IMR-90 (cell line): ENCODE data around the gene SOX5. TPM values are rescaled to one million over a fixed set of nuclear protein-coding genes. Genes with fewer than 3 reads are reported as not detected.

ENCODE experiments used
- ATAC-seq: fragments of 200-7000 bp; cut with Tn5 transposase; 2 replicates; pipeline ENCODE4 v1.9.1; 2020; ENCODE audit warnings: low read depth, mild to moderate bottlenecking, moderate library complexity
- BruUV-seq: library from RNA; stranded (reverse); fragments of 400-500 nt; replicated peaks from 2 replicates; lab custom pipeline; 2021; lab: Mats Ljungman, UMichigan
- CTCF ChIA-PET: fragments of 300-600 bp; formaldehyde crosslinking; extraction: SDS; loops from one replicate; lab custom pipeline; 2021; ENCODE audit warnings: antibody characterized with exemption; lab: Yijun Ruan, JAX
- POLR2A ChIA-PET: fragments of 300-600 bp; sonication (Branson Sonifier 250); formaldehyde crosslinking; loops from one replicate; lab custom pipeline; 2022; ENCODE audit warnings: antibody characterized with exemption; ENCODE audit not compliant: unreplicated experiment; lab: Charles Lee
- DNase-seq: peaks from one replicate; pipeline ENCODE4 v3.0.0; 2013
- H2AFZ ChIP-seq: replicated peaks from 2 replicates; pipeline ENCODE3; 2013; ENCODE audit warnings: low read length, mild to moderate bottlenecking; ENCODE audit not compliant: poor library complexity
- H2AK5ac ChIP-seq: 2 replicates; pipeline ENCODE4 v1.6.1; 2013; ENCODE audit warnings: low read depth, low read length, inconsistent platforms
- H2AK9ac ChIP-seq: replicated peaks from 2 replicates; pipeline ENCODE3; 2013; ENCODE audit warnings: mild to moderate bottlenecking, low read depth, low read length, moderate library complexity; ENCODE audit not compliant: poor library complexity
- H2BK120ac ChIP-seq: 2 replicates; pipeline ENCODE4 v1.6.1; 2013; ENCODE audit warnings: low read depth, low read length, inconsistent platforms
- H2BK15ac ChIP-seq: 3 replicates; pipeline ENCODE4 v1.6.1; 2013; ENCODE audit warnings: low read depth, low read length, inconsistent platforms
- H2BK20ac ChIP-seq: 2 replicates; pipeline ENCODE4 v1.6.1; 2013; ENCODE audit warnings: low read depth, mild to moderate bottlenecking, inconsistent platforms, low read length, moderate library complexity
- H2BK5ac ChIP-seq: 2 replicates; pipeline ENCODE4 v1.6.1; 2013; ENCODE audit warnings: mild to moderate bottlenecking, low read depth, low read length, inconsistent platforms; ENCODE audit not compliant: poor library complexity, severe bottlenecking
- H3K14ac ChIP-seq: replicated peaks from 2 replicates; pipeline ENCODE4 v1.6.1; 2013; ENCODE audit warnings: low read depth, low read length, inconsistent platforms
- H3K18ac ChIP-seq: 2 replicates; pipeline ENCODE4 v1.6.1; 2013; ENCODE audit warnings: low read depth, low read length, control low read depth
- H3K23ac ChIP-seq: 2 replicates; pipeline ENCODE4 v1.6.1; 2013; ENCODE audit warnings: low read depth, low read length, inconsistent platforms
- H3K27ac ChIP-seq: 2 replicates; pipeline ENCODE4 v1.5.1; 2013; ENCODE audit warnings: mild to moderate bottlenecking, control low read depth, low read length; ENCODE audit not compliant: insufficient read depth
- H3K27me3 ChIP-seq: 2 replicates; pipeline ENCODE4 v1.6.1; 2013; ENCODE audit warnings: low read length; ENCODE audit not compliant: control insufficient read depth, insufficient read depth
- H3K36me3 ChIP-seq: 2 replicates; pipeline ENCODE4 v1.6.1; 2013; ENCODE audit warnings: low read length, mixed read lengths; ENCODE audit not compliant: control insufficient read depth, insufficient read depth
- H3K4ac ChIP-seq: 2 replicates; pipeline ENCODE4 v1.6.1; 2013; ENCODE audit warnings: low read depth, low read length, inconsistent platforms
- H3K4me1 ChIP-seq: 2 replicates; pipeline ENCODE4 v1.6.1; 2013; ENCODE audit warnings: low read length, mixed read lengths; ENCODE audit not compliant: control insufficient read depth, insufficient read depth
- H3K4me2 ChIP-seq: 2 replicates; pipeline ENCODE4 v1.6.1; 2013; ENCODE audit warnings: low read depth, mild to moderate bottlenecking, control low read depth, low read length, moderate library complexity
- H3K4me3 ChIP-seq: 2 replicates; pipeline ENCODE4 v1.5.1; 2013; ENCODE audit warnings: low read depth, mild to moderate bottlenecking, control low read depth, low read length, moderate library complexity; ENCODE audit not compliant: insufficient read depth
- H3K56ac ChIP-seq: 2 replicates; pipeline ENCODE4 v1.6.1; 2013; ENCODE audit warnings: low read length, inconsistent platforms; ENCODE audit not compliant: insufficient read depth; ENCODE audit errors: extremely low read depth
- H3K79me1 ChIP-seq, 2 experiments: 2 replicates each; pipeline ENCODE4 v1.6.1; 2013; ENCODE audit warnings: low read length in 2 of 2, inconsistent platforms in 1 of 2, low read depth in 1 of 2
- H3K9ac ChIP-seq: 2 replicates; pipeline ENCODE4 v1.6.1; 2013; ENCODE audit warnings: low read depth, low read length, control low read depth
- H3K9me1 ChIP-seq: 2 replicates; pipeline ENCODE4 v1.6.1; 2013; ENCODE audit warnings: low read length, inconsistent platforms; ENCODE audit not compliant: insufficient read depth
- H3K9me3 ChIP-seq: 2 replicates; pipeline ENCODE4 v1.6.1; 2013; ENCODE audit warnings: low read length; ENCODE audit not compliant: control insufficient read depth, insufficient read depth
- H4K20me1 ChIP-seq: 2 replicates; pipeline ENCODE4 v1.6.1; 2013; ENCODE audit warnings: low read length, inconsistent platforms; ENCODE audit not compliant: insufficient read depth
- H4K5ac ChIP-seq: 2 replicates; pipeline ENCODE4 v1.6.1; 2013; ENCODE audit warnings: mild to moderate bottlenecking, low read depth, low read length, control low read depth
- H4K8ac ChIP-seq, 2 experiments: 2 replicates each; pipeline ENCODE4 v1.6.1; 2013; ENCODE audit warnings: low read depth in 2 of 2, low read length in 2 of 2, control low read depth in 1 of 2, inconsistent platforms in 1 of 2
- H4K91ac ChIP-seq: 2 replicates; pipeline ENCODE4 v1.6.1; 2013; ENCODE audit warnings: low read depth, low read length, inconsistent platforms; ENCODE audit not compliant: insufficient read depth
- BHLHE40 ChIP-seq: fragments of 150-350 bp; IDR thresholded peaks from 2 replicates; pipeline ENCODE4 v1.6.1; 2016; ENCODE audit warnings: mild to moderate bottlenecking, low read depth, low read length
- CEBPB ChIP-seq: IDR thresholded peaks from 2 replicates; pipeline ENCODE4 v1.6.1; 2012; ENCODE audit warnings: low read depth, low read length, improper control_type of control experiment
- CHD1 ChIP-seq: IDR thresholded peaks from 2 replicates; pipeline ENCODE4 v1.6.1; 2012; ENCODE audit warnings: low read depth, low read length, improper control_type of control experiment
- ELK1 ChIP-seq: fragments of 150-350 bp; IDR thresholded peaks from 2 replicates; pipeline ENCODE4 v1.6.1; 2016; ENCODE audit warnings: low read depth, mild to moderate bottlenecking, low read length, moderate library complexity, borderline replicate concordance
- FOS ChIP-seq: fragments of 150-350 bp; IDR thresholded peaks from 2 replicates; pipeline ENCODE4 v1.6.1; 2016; ENCODE audit warnings: low read depth, low read length
- MAFK ChIP-seq: IDR thresholded peaks from 2 replicates; pipeline ENCODE4 v1.6.1; 2012; ENCODE audit warnings: low read depth, low read length, improper control_type of control experiment
- MAZ ChIP-seq: IDR thresholded peaks from 2 replicates; pipeline ENCODE4 v1.6.1; 2012; ENCODE audit warnings: low read depth, mild to moderate bottlenecking, low read length, improper control_type of control experiment, moderate library complexity, borderline replicate concordance
- MXI1 ChIP-seq: IDR thresholded peaks from 2 replicates; pipeline ENCODE4 v1.6.1; 2012; ENCODE audit warnings: low read depth, mild to moderate bottlenecking, low read length, moderate library complexity, borderline replicate concordance
- NFE2L2 ChIP-seq: fragments of 150-350 bp; IDR thresholded peaks from 2 replicates; pipeline ENCODE4 v1.6.1; 2016; ENCODE audit warnings: low read depth, mild to moderate bottlenecking, low read length
- POLR2A ChIP-seq: IDR thresholded peaks from 2 replicates; pipeline ENCODE4 v1.6.1; 2012; ENCODE audit warnings: mild to moderate bottlenecking, low read depth, low read length
- RAD21 ChIP-seq: IDR thresholded peaks from 2 replicates; pipeline ENCODE4 v1.6.1; 2012; ENCODE audit warnings: low read length, improper control_type of control experiment
- RCOR1 ChIP-seq: IDR thresholded peaks from 2 replicates; pipeline ENCODE4 v1.6.1; 2012; ENCODE audit warnings: mild to moderate bottlenecking, low read length, improper control_type of control experiment; ENCODE audit not compliant: insufficient replicate concordance
- RFX5 ChIP-seq: IDR thresholded peaks from 2 replicates; pipeline ENCODE4 v1.8.0; 2012; ENCODE audit warnings: low read depth, mild to moderate bottlenecking, low read length, moderate library complexity
- SMC3 ChIP-seq: fragments of 150-350 bp; IDR thresholded peaks from 2 replicates; pipeline ENCODE4 v1.6.1; 2016; ENCODE audit warnings: low read depth, mild to moderate bottlenecking, antibody characterized with exemption, low read length, moderate library complexity
- USF2 ChIP-seq: fragments of 150-350 bp; IDR thresholded peaks from 2 replicates; pipeline ENCODE4 v1.6.1; 2017; ENCODE audit warnings: mild to moderate bottlenecking, antibody characterized with exemption, low read length, low read depth
- WGBS, 2 experiments: methylation state at CpG; one replicate each; pipeline versions ENCODE4 v1.1.5 to v1.1.7; 2013; ENCODE audit warnings: missing lambda C conversion rate in 2 of 2; ENCODE audit not compliant: insufficient read length in 1 of 2; ENCODE audit errors: extremely low coverage in 2 of 2; 5-methylcytosine and 5-hydroxymethylcytosine counted together
- dilution Hi-C: fragments of 300-500 bp; cut with HindIII; formaldehyde crosslinking; loops from one replicate; pipeline ENCODE4 v1.14.3; 2018; ENCODE audit warnings: low sequenced_read_pairs; ENCODE audit not compliant: unreplicated experiment
- in situ Hi-C: fragments of 300-500 bp; cut with MboI; formaldehyde crosslinking; loops from 3 replicates; pipeline ENCODE4 v1.14.3; 2019; ENCODE audit warnings: low sequenced_read_pairs, inconsistent platforms, mixed read lengths
- intact Hi-C: fragments of 100-400 bp; cut with micrococcal nuclease; formaldehyde crosslinking; loops from 2 replicates; pipeline ENCODE4 v1.10.0; 2022
- polyA plus RNA-seq, 3 experiments: library from polyadenylated mRNA; depleted of rRNA; stranded (reverse); fragments of >200 nt; gene quantifications; 2 replicates each; pipeline ENCODE4 v1.2.3, GENCODE V29; 2012; ENCODE audit warnings: low replicate concordance in 1 of 3
- total RNA-seq: library from RNA; depleted of rRNA; stranded (reverse); fragments of >200 nt; gene quantifications from 2 replicates; pipeline ENCODE4 v1.2.3, GENCODE V29; 2012
- TF ChIP-seq, protein P1 (sequence below): conservative IDR thresholded peaks from 2 replicates; pipeline ENCODE4 v1.5.1; 2012; ENCODE audit warnings: mild to moderate bottlenecking, low read depth, low read length, improper control_type of control experiment

Gene SOX5
- total and polyA plus RNA-seq, 2 of the 4 experiments (the other 2 are of a cell fraction), result 1.1 to 13.1 TPM

- Histone ChIP-seq H3K4me3 (no peak overlapping the region), H2AK9ac (no peak overlapping the region), H3K9ac (no peak overlapping the region), H2BK120ac (no peak overlapping the region), H3K56ac (no peak overlapping the region), H3K27ac (no peak overlapping the region), H2AK5ac (no peak overlapping the region), H3K79me1 (no peaks in the 10 kb centered on the region), H2BK20ac (no peak overlapping the region), H3K4me1 (no peaks in the 10 kb centered on the region), H4K91ac (no peak overlapping the region), H2BK5ac (no peak overlapping the region), H3K36me3 (no peaks in the 10 kb centered on the region), H3K9me3 (no peaks in the 10 kb centered on the region), H3K23ac (no peak overlapping the region), H3K4ac (no peak overlapping the region), H4K20me1 (no peaks in the 10 kb centered on the region), H4K5ac (no peak overlapping the region), H4K8ac (no peak overlapping the region), H3K9me1 (no peaks in the 10 kb centered on the region), H3K27me3 (no peaks in the 10 kb centered on the region), H3K4me2 (no peak overlapping the region), H3K14ac (no peak overlapping the region), H2BK15ac (no peak overlapping the region), H2AFZ (no peak overlapping the region), H3K18ac (no peak overlapping the region)
- CTCF ChIA-PET, result no interaction called here
- POLR2A ChIA-PET, result no interaction called here
- no peak for TF ChIP-seq RAD21
- no peak for TF ChIP-seq MAFK
- no peak for TF ChIP-seq RFX5
- TF ChIP-seq RCOR1, result no peak
- no peak for TF ChIP-seq CEBPB
- TF ChIP-seq, protein P1, sequence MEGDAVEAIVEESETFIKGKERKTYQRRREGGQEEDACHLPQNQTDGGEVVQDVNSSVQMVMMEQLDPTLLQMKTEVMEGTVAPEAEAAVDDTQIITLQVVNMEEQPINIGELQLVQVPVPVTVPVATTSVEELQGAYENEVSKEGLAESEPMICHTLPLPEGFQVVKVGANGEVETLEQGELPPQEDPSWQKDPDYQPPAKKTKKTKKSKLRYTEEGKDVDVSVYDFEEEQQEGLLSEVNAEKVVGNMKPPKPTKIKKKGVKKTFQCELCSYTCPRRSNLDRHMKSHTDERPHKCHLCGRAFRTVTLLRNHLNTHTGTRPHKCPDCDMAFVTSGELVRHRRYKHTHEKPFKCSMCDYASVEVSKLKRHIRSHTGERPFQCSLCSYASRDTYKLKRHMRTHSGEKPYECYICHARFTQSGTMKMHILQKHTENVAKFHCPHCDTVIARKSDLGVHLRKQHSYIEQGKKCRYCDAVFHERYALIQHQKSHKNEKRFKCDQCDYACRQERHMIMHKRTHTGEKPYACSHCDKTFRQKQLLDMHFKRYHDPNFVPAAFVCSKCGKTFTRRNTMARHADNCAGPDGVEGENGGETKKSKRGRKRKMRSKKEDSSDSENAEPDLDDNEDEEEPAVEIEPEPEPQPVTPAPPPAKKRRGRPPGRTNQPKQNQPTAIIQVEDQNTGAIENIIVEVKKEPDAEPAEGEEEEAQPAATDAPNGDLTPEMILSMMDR, result no peak
- TF ChIP-seq NFE2L2, result no peak
- TF ChIP-seq BHLHE40, result no peak
- no peak for TF ChIP-seq CHD1
- no peak for TF ChIP-seq MXI1
- no peak for TF ChIP-seq MAZ
- no peak for TF ChIP-seq POLR2A
- TF ChIP-seq SMC3, result no peak
- no peak for TF ChIP-seq USF2
- no peak for TF ChIP-seq ELK1
- no peak for TF ChIP-seq FOS
- dilution Hi-C loops, result no loop called here
- BruUV-seq, result no TSS peak
- intact Hi-C loops, result no loop called here
- DNase-seq (no peak), ATAC-seq (no peak)
- WGBS, 2 experiments, result no CpG with 5 or more reads among the region's 2 CpGs
- in situ Hi-C loops, result no loop called here
Observed at GRCh38 chr12:23569356-23569755, 380.1 kb downstream of the SOX5 start.
